GM21390 (cell line): ENCODE data around the gene BCL2.

Experiments used
- ATAC-seq: cut with Tn5 transposase; IDR thresholded peaks from one replicate; pipeline ENCODE4 v1.9.1; 2021; ENCODE audit not compliant: unreplicated experiment

Gene BCL2

DNA sequence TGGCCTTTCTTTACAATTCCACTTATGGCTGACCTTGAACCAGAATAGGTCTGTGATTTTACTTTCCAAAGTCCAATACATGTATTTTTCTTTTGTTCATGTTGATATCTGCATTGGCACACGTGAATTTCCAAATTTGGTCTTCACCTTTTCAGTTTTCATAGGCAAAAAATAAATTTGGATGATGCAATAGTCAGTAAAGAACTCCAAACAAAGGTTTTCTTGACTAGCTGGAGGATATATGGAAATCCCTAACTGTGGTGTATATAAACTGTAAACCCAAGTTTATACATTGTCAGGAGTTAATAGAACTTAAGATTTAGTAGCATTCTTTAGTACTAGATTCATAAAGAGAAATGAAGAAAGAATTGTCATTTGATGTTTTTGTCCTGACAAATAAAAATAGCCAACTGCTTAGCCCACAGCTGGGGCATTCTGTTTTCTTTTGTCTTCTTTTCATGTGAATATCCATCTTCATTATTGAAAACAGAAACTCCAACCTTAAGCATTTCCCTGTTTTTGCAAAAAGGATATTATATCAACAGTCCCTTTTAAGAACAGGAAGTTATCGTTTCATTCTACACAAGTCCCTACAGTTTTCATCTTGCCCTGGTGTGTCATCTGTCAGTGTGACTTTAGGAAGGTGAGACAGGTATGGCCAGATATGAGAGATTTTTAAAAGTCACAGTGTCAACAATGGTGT lies 132.9 kb downstream of the BCL2 start:
- ATAC-seq = no peak

DNA sequence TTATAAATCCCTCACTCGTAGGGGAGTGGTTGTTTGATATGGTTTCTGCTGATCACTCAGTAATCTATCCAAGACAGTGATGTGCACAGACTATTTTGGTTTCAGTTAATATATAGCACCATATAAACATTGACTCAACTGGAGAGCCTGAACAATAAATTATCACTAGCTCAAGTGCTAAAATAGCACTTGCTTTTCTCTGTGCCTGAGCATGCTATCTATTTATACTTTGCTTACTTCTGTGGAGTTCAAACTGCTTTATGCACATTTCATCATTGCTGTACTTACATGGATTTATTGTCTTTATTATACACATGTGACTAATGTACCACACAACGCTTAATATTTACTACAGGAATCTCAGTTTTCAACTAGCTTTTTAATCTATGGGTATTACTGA lies 133.6 kb downstream of the BCL2 start:
- ATAC-seq = no peak

DNA sequence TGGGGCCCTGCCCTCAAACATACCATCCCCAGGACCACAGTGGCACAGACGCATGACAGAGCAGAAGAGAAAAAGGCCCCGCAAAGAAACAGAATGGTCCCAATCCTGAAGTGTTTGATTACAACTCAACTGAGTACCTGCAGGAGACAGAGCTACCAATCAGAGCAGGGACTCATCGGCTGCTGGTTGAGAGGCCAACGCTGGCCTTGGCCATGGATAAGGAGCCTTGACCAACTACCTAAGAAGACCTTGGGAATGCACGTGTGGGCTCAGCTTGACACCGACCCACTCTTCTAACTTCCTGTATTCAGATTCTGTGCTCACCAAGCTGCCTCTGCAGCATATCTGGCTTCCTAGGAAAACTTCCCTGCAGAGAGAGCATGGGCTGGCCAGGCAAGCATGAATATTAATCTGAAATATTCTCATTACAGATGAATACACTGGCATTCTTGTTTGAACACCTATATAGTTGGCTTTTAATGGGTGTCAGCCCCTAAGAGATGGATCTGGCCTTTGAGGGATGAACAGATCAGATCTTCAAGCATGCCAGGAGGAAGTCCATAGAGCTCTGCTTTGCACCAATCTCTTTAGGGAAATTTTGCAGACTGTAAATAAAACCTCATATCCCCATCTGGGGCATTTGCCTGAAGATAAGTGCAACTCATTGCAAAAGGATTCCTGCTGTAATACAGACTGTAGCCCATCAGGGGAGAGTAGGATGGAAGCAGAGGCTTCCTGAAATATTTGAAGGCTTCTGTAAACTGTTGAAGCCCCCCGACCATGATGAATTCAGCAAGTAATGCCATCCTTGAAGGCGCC lies 135.4 kb downstream of the BCL2 start:
- no peak for ATAC-seq

DNA sequence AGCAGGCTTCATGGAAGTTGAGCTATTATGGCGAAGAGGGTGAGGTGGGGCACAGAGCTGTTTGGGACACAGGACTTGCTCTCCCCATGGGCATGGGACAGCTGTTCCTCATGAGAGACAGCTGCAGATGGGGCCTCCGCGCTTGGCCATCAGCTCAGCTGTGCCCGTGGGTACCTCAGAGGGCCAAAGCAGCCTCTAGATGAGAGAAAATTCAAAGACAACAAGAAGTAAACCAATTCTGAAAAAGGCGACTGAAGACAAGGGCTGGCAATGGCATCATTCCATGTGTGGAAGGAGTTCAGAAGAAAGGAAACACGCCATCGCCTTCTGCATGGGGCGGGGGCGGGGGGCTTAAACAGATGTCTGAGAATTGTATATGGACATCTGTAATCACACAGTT lies 136.2 kb downstream of the BCL2 start:
- no peak for ATAC-seq

DNA sequence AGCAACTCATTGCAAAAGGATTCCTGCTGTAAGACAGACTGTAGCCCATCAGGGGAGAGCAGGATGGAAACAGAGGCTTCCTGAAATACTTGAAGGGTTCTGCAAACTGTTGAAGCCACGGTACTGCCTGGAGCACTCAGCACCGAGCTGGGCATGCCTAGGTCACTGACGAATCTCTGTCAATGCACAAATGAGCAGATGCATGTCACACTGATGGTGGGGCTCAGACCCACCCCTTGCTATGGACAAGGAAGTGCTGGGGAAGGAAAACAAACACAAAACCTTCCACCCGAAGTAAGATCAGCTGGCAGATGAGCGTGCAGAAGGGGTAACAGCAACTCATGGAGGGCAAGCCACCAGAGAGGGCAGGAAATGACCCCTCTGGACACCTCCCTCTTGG lies 136.7 kb downstream of the BCL2 start:
- no peak for ATAC-seq

DNA sequence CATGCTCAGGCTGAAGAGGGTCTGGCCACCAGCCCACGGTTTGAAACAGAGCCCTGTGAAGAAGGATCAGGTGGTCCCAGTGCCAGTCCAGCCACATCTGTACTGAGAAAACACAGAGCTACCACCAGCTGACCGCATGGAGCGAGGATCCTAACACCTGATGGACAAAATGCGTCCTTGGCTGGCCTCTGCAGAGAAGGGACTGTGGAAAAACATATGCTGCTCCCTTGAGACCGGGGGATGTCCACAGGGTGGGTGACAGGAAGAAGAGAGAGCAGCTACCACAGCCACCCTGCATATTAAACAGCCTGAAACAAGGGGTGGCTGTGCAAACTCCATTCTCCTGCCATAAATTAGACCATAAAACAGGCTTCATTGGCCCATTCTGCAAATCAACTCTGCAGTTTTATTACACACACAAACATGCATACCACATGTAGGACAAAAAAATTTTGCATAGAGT lies 137.2 kb downstream of the BCL2 start:
- ATAC-seq = no peak

DNA sequence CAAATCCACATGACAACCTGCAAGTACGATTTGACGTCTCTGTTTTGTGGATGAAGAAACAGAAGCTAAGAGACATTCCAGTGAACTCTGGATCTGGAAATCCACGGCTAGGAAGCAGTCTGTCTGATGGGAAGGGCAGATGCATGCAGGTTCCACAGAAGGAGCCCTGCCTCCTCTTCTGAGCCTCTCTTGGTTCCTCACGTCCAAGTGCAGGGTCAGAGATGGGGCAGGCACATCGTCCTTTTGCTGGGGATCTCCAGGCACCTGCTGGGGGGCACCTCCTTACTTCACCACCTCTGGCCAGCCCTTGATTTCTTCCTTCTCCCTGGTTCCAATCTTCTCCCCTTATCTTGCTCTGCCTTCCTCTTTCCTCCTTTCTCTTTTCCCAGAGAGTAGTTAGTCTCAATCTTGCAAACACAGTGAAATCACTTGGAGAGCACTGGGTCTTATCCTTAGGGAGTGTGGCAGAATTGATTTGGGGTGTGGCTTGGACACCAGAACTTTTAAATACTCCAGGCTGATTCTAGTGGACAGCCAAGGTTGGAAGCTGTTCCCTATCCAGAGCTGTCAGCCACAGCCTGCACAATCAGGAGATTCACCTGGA lies 137.8 kb downstream of the BCL2 start:
- ATAC-seq = no peak

DNA sequence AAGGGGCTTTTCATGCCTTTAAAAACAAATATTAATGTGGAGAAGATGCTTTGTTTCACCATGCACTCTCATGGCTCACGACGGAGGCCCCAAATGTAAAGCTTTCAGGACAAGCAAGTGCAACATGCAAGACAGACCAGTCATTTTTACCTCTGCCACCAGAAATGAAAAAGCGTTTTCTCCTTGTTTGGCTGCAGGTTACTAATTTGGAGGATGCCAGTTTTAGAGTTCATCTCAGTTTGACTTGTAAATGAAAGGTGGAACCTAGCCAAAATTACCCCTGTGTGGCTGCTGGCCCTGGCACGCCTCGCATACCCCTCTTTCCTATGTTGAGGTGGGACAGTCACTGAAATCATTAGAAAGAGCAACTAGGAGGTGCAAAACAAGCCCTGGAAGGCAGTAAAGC lies 138.6 kb downstream of the BCL2 start:
- peak; percentile 52 for ATAC-seq

DNA sequence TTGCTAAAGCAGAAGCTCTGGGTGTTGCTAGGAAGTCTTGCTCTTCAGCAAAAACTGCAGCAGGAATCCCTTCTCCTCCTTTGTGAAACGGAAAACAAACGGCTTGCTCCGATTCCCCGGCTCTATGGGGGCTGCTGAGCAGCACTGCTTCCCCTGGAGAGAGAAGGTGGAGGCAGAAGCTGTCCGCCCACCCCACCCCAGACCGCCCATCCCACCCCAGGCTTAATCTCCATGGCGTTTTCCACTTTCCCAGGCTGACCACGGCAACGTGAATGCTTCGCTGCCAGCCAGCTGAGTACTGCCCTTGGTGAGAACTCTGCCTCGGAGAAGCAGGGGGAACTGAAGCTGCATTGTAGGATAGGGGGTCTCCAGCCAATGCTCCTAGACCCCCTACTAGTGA lies 139.2 kb downstream of the BCL2 start:
- ATAC-seq = no peak

DNA sequence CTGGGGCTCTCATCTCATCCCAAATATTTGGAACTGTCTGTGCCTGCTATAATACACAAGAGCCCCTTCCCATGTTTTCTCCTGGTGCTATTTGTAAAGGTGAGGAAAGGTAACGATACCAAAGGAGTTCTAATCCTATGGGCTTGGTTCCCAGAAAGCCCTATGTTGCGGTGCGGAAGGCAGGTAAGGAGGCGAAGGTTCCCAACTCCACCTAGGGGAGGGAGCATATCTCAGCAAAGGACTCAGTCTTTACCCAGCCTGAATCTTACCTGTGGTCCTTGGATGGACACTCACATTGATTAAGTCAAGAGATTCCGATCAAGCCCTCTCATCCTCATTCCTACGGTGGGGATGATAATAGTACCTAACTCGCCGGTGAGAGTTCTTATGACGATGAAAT lies 140.1 kb downstream of the BCL2 start:
- no peak for ATAC-seq

DNA sequence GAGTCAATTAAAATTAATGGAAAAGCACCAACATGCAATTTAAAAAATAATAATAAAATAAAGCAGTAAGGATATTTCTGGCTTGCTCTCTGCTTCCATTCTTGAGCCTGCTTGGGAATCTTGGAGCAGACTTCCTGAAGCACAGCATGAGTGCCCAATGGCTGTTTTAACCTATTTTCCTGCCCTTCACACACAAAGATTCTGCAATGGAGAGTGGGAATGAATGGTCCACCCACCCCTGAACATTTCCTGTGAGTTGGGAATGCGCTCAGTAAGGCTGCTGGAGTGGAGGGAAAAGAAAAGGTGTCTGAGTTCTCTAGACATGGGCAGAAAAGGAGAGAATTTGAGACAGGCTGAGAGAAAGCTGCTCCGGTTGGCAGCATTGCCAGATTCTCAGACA lies 140.6 kb downstream of the BCL2 start:
- no peak for ATAC-seq

DNA sequence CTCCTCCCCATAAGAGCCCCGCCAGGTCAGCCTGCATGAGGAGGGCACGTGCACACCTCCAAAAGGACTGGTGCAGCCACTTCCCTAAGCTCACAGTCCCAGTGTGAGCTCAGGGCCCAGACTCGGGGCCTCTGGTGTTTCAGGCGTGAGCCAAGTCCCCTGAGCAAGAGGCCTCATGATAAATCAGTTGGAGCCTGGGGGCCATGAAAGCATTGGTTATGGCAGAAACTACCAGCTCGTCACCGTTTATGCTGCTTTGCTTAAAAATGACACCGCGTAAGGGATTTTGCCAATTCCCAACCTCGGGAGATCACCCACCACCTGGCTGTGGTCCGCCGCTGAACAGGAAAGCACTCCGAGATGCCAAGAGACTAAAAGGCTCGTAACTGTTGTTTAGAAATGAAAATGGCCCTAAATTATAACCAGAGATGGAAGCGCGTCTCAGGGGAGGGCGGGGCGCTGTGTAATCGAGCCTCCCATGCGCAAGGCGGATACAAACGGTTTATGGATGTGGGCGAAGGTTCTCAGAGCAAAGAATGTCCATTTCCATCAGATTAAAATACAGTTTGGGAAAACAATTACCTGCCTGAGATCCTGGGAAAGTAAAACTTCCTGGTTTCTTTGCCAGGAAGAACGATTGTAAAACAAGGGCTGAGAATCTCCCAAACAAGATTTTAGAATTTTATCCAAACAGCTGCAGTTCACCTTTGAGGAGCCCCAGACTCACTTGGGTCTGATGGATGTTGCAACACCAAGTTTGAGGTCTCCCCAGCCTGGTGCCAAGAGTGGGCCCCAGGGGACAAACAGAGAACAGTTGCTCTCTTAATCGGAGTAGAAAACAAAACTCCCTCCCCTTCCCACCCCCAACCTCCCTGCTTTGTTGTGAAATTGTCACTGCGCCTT lies 141.4 kb downstream of the BCL2 start:
- no peak for ATAC-seq

DNA sequence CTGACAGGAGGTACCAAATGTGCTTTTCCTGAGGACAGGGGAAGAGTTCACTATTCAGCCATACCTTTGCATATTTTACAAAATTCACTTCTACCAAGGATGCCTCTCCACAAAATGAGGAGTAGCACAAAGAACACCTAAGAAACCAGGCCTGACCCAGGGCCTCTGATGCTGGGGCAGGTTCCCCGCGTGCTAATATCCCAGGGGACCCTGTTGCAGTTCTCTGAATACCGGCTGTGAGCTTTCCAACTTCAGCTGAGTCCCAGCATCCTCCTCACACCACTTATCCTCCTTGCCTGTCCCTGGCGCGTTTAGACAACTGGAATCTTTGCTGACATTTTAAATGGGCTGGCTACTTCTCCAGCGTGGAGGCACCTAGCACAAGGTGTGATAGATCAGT lies 142.3 kb downstream of the BCL2 start:
- no peak for ATAC-seq

DNA sequence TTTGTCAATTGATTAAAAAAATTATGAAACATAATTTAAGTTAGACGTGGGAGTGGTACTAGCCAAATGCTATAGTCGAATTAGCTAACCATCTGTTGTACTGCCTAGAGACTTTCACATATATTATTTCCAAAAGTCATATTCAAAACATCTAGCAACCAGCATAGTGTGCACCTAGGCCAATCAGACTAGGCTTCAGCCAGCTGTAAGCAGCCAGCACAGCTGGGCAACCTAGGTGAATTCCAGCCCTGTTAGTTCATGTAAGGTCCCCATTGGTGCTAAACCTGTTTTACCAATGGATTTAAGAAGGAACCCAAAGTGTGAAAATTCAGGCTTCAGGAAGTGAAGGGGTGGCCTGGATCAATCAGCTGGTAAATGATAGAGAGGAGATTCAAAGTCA lies 144.3 kb downstream of the BCL2 start:
- peak; percentile 39 for ATAC-seq

DNA sequence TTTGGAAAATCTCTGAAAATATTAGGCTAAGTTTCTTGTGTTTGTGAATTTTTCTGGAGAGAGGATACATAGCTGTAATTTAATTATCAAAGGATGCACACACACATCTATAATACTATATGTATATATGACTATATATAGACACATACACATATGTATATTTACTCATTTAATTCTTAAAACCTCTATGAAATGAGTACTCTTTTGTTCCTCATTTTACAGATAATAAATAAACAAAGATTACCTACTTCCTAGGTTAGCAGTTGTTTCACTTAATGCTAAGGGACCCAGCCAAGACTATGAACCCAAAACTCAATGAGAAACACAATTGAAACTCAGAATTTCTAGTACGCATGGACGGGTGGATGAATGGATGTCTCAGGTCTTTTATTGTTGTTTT lies 145.6 kb downstream of the BCL2 start:
- ATAC-seq = no peak

DNA sequence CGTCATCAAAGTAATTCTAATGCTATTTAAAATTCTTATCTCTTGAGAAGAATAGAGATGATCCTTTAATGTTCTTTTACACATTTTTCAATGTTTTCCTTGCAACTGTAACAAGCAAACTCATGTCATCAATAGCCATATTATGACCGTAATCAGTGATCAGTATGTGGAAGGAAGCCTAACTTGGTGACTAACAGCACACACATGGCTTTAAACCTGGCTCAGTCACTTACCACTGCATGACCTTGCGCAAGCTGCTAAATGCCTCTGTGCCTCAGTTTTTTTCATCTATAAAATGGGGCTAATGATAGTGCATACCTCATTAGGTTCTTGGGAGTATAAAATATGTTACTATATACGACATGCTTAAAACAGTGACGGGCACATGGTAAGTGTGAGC lies 149.7 kb downstream of the BCL2 start:
- no peak for ATAC-seq

DNA sequence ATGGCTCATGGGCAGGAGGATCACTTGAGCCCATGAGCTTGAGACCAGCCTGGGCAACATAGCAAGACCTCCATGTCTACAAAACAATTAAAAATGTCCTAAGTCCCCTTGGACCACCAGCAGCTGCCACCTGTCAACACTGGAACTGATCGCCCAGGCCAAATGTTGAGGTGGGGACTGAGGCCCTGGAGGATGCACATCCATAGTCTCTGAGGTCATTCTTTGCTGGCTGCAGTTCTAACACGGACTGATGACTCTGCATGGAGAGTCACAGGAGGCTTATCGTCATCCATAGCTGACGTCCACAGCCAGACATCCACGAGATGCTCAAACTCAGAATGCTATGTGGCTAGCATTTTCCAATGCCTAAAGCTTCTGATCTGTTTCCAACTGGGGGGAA lies 151.3 kb downstream of the BCL2 start:
- no peak for ATAC-seq

DNA sequence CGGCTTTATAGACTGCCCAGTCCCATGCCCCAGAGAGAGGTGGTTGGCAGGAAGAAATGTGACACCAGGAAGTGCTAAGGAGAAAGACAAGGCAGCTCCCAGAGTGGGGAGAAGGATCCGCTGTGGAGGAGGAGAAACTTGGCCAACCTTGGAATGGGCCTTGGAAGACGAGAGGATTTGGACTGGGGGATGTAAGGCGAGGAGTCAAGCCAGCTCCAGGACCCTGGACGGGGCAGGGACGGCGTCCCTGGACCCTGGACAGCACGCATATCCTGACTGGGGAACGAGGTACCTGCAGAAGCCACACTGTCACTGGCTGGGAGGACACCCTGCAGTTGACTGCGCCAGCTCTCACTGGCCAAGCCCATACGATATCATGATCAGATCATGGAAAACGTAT lies 153.4 kb downstream of the BCL2 start:
- no peak for ATAC-seq

DNA sequence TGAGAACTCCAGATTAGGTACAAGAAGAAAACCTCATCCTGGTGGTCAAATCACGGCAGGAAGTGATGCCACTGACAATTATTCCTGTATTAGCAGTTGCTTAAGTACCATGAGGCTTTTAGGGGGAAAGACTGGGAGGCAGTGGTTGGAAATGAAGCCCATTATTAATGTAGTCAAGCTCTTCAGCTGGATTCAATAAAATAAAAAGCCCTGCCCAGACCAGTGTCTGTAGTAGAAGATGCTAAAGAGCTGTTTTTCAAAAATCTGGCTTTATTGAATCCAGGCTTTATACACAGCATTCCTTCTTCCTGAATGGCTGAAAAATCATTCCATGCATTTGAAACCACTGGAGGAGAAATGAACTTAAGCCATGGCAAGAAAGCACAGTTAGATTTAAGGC lies 155.2 kb downstream of the BCL2 start:
- ATAC-seq = no peak

DNA sequence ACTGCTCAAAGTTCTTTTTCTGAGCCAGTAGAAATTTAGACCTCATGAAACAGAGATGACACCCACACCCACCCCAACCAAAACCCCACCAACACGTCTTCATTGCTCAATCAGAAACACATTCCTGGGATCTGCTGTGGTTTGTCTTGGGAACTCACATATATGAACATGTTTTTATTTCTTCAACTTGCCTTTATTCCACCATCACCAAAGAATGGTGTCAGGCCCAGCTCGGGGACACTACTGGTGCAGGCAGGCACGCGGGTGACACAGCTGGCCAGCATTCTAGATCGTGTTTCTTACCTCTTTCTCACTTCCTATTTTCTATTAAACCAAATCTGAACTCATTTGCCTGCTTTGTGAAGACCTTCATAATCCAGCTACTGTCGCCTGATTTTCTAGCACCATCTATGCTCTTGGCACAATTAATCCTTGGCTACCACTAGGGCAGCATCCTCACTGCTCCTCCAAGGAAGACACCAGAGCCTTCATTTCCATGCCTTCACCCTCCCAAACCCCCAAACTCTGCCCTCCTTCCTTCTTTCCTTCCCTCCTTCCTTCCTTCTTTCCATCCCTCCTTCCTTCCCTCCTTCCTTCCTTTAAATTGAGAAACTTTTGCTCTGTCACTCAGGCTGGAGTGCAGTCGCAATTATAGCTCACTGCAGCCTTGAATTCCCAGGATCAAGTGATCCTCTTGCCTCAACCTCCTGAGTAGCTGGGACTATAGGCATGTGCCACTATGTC lies 157.1 kb downstream of the BCL2 start:
- peak; percentile 28 for ATAC-seq
